LNCAP (cell line): Measurements from ENCODE around the gene PTPRE.

ENCODE experiments used
- TF ChIP-seq, protein P1 (sequence below): fragments of 450-650 bp; IDR thresholded peaks from 2 replicates; pipeline ENCODE4 v1.5.1; 2017; ENCODE audit warnings: mild to moderate bottlenecking

The PTPRE gene

DNA sequence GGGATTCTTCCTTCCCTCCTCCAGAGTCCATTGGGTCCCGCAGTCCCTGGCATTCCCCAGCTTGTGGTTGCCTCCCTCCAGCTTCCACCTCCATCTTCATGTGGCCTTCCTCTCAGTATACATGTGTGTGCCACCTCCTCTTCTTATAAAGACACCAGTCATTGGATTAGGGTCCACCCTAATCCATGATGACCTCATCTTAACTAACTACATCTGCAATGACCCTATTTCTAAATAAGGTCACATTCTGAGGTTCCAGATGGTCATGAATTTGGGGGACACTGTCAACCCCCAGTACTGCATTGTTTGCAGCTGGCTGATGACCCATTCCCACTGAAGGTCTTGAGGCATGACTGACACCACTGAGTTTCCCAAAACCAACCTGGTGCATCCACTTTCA lies 99.0 kb downstream of the PTPRE start:
- TF ChIP-seq, protein P1, sequence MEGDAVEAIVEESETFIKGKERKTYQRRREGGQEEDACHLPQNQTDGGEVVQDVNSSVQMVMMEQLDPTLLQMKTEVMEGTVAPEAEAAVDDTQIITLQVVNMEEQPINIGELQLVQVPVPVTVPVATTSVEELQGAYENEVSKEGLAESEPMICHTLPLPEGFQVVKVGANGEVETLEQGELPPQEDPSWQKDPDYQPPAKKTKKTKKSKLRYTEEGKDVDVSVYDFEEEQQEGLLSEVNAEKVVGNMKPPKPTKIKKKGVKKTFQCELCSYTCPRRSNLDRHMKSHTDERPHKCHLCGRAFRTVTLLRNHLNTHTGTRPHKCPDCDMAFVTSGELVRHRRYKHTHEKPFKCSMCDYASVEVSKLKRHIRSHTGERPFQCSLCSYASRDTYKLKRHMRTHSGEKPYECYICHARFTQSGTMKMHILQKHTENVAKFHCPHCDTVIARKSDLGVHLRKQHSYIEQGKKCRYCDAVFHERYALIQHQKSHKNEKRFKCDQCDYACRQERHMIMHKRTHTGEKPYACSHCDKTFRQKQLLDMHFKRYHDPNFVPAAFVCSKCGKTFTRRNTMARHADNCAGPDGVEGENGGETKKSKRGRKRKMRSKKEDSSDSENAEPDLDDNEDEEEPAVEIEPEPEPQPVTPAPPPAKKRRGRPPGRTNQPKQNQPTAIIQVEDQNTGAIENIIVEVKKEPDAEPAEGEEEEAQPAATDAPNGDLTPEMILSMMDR = no peak

DNA sequence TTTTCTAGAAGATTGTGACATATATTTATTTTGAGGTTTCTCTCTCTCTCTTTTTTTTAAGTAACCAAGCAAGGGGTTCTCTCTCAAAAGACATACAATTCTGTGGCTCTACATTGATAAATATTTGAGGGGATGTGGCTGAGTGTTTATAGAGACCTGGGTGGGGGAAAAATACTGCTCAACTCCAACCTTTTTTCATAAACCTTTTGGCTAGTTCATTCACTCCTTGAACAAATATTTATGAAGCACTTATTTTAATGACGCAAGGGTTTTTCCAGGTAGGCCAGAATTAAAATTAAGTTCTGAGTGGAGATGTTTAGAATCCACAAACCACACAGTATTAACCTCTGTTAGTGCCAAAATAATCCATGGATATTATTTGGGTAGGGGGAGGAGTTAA lies 100.2 kb downstream of the PTPRE start:
- TF ChIP-seq, protein P1 = no peak

DNA sequence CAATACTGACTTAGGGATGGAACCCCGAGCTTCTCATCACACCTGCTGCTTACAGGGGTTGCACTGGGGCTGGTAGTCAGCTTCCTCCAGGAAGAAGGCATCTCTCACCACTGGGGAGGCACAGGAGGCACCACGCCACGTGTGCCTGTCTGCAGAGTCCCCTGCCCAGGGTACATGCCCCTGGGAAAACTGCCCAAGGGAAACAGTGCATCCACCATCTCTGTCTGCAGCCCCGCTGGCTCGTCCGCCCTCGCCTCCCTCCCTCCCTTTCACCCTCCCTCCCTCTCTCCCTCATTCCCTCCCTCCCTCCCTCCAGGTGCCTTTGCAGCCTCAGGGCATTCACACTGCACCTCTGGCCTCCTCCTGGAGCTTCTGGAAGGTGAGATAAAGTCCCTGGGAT lies 101.1 kb downstream of the PTPRE start:
- TF ChIP-seq, protein P1 = no peak

DNA sequence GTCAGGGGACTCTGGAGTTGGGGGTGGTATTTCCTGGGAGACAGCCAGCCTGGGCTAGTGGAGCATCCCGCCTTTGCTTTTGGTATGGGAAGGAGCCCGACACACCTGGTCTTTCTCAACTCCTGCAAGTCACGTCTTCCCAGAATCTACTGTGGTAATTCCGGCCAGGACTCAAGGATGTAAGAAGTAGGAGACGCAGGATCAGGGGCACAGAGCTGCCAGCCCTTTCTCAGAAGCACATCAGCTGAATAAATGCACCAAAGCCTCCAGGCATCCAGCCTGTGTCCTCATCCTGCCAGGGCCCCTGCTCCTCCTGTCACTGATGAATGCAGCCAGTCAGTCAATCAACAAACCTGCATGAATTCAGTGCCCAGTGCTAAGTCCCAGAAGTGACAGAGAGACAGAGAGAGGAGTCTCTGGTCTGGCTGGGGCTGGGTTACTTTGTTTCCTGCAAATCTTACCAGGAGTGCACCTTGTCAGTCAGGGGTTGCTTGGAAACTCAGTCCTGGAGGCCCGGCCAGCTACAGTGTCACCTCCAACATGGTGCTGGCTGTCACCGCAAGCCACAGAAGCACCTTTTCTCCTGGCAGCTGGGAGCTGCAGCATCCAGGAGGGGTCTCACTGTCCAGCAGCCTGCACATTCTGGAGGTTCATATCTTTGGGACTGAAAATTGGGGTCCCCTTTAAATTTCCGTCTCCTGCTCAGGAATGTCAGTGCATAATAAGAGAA lies 101.8 kb downstream of the PTPRE start:
- TF ChIP-seq, protein P1 = no peak

DNA sequence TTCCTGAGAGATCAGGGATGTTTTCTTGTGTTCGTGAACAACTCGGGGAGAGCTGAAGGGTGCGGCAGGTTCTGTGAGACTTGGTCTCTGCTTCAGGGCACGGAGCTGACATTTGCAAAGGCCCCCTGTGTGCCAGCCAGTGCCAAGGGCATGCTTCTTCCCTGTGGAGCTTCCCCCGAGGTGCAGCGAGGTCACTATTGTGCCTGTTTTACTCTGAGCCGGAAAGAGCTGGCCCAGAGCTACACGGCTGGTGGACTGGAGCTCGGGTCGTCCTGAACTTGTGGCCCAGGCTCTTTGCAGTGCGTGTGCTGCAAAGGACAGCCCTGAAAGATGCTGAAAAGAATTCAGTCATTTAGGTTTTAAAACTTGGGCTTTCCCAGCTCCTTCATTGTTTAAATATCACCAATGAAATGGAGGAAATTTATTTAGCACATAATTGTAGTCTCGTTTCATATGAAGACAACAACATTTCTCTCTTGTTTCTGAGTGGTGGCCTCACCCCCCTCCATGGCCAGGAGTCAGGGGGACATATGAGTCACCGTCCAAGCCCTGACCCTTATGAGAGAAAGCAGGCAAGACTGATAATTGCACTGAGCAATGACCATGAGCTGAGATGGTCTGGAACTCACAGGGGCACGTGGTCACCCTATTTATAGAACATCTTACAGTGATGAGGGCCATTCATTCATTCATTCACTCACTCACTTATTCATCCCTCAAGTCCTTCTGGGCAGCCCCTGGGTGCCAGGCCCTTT lies 102.6 kb downstream of the PTPRE start:
- TF ChIP-seq, protein P1 = no peak

DNA sequence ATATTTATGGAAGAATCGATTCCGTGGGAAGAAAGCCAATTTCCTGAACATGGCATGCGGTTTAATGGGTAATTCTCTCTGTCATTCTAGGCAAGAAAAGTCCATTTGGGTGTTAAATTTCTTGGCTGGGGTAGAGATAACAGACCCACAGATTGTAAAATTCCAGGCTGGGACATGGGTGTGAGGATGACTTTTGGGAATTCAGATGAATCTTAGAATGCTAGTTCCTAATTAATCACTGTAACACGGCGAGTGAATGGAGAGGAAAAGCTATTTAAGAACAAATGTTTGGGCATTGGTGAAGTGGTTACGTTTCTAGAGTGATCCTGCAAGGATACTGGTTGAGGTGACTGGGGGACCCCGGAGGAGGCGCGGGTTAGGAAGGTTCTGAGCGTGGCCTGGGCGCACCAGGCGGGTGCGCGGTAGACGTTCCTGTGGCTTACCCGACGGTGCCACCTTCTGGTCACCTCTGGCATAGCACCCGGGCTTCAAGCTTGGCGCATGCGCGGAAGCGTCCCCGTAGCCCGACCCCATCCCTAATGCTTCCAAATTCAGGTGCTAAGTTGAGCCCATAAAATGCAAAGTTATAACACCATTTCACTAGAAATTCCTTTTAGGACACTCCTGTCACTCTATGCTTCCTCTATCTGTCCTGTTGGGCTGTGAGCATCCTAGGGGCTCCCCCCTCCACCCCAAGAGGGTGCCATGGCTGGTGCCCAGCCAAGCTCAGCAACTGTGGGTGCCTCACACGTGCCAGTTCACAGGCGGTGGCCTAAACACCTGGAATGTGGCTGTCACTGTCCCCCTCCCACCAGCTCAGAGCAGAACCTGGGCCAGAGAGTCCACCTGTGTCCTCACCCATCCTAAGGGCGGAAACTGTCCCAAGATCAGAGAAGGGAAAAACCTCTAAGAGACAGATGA lies 104.4 kb downstream of the PTPRE start:
- TF ChIP-seq, protein P1 = peak; percentile 96

DNA sequence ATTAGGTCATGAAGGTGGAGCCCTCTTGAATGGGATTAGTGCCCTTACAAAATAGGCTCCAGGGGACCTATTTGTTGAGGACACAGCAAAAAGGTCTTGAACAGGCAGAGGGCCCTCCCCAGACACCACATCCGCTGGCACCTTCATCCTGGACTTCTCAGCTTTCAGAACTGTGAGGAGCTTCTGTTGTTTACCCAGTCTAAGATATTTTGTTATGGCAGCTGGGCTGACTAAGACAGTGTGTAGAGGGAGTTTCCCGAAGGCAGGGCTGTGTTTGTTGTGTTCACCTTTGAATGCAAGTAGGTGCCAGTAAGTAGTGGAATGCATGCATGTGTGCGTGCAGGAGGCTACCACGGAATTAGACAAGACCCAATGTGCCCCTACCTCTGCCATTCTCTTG lies 106.7 kb downstream of the PTPRE start:
- TF ChIP-seq, protein P1 = no peak
